Mesendoderm (in vitro differentiated cells): ENCODE measurements around the gene TRMT1L.
A peak's percentile ranks its signal among the peaks of the same experiment; 100 is the strongest.

Source experiments
- DNase-seq: peaks from one replicate; pipeline ENCODE4 v3.0.0; 2013
- H2AK5ac ChIP-seq: 2 replicates; pipeline ENCODE4 v1.6.1; 2013; ENCODE audit warnings: low read length, inconsistent platforms
- H2BK120ac ChIP-seq: 2 replicates; pipeline ENCODE4 v1.6.1; 2013; ENCODE audit warnings: low read depth, mild to moderate bottlenecking, low read length, moderate library complexity, mixed read lengths
- H2BK15ac ChIP-seq: replicated peaks from 2 replicates; pipeline ENCODE4 v1.6.1; 2013; ENCODE audit warnings: low read depth, mild to moderate bottlenecking, moderate library complexity
- H2BK5ac ChIP-seq: 2 replicates; pipeline ENCODE4 v1.6.1; 2013; ENCODE audit warnings: low read length, inconsistent platforms
- H3K18ac ChIP-seq: 2 replicates; pipeline ENCODE4 v1.6.1; 2013; ENCODE audit warnings: mild to moderate bottlenecking, low read length, mixed read lengths
- H3K23ac ChIP-seq: one replicate; pipeline ENCODE4 v1.6.1; 2013; ENCODE audit warnings: low read length
- H3K27ac ChIP-seq: 2 replicates; pipeline ENCODE4 v1.5.1; 2013; ENCODE audit warnings: low read depth, mild to moderate bottlenecking, inconsistent platforms, low read length, moderate library complexity
- H3K27me3 ChIP-seq: 2 replicates; pipeline ENCODE4 v1.6.1; 2013; ENCODE audit warnings: low read length, control low read depth, mild to moderate bottlenecking, inconsistent platforms; ENCODE audit not compliant: insufficient read depth, poor library complexity
- H3K36me3 ChIP-seq: 2 replicates; pipeline ENCODE4 v1.6.1; 2013; ENCODE audit warnings: low read length, inconsistent platforms; ENCODE audit not compliant: control insufficient read depth, insufficient read depth
- H3K4ac ChIP-seq: one replicate; pipeline ENCODE4 v1.6.1; 2013; ENCODE audit warnings: low read depth, mild to moderate bottlenecking, low read length, moderate library complexity
- H3K4me1 ChIP-seq: 2 replicates; pipeline ENCODE4 v1.6.1; 2013; ENCODE audit warnings: low read depth, low read length, inconsistent platforms; ENCODE audit not compliant: control insufficient read depth
- H3K4me2 ChIP-seq: 2 replicates; pipeline ENCODE4 v1.6.1; 2013; ENCODE audit warnings: low read length
- H3K4me3 ChIP-seq: 2 replicates; pipeline ENCODE4 v1.5.1; 2013; ENCODE audit warnings: mild to moderate bottlenecking, low read length
- H3K56ac ChIP-seq: one replicate; pipeline ENCODE4 v1.6.1; 2013; ENCODE audit warnings: low read length
- H3K79me1 ChIP-seq: 2 replicates; pipeline ENCODE4 v1.6.1; 2013; ENCODE audit warnings: low read length, inconsistent platforms
- H3K79me2 ChIP-seq: 2 replicates; pipeline ENCODE4 v1.6.1; 2013; ENCODE audit warnings: mild to moderate bottlenecking, low read length; ENCODE audit not compliant: control insufficient read depth, insufficient read depth
- H3K9ac ChIP-seq: 2 replicates; pipeline ENCODE4 v1.6.1; 2013; ENCODE audit warnings: low read length, inconsistent platforms
- H4K5ac ChIP-seq: one replicate; pipeline ENCODE4 v1.6.1; 2013; ENCODE audit warnings: low read length
- H4K8ac ChIP-seq: one replicate; pipeline ENCODE4 v1.6.1; 2013; ENCODE audit warnings: low read depth, mild to moderate bottlenecking, control low read depth, low read length, moderate library complexity
- WGBS: extraction: QIAGEN DNeasy Blood & Tissue Kit; methylation state at CpG from one replicate; pipeline ENCODE4 v1.1.7; 2013; ENCODE audit warnings: low lambda C conversion rate, missing lambda C conversion rate; ENCODE audit not compliant: insufficient coverage; ENCODE audit errors: extremely low coverage; 5-methylcytosine and 5-hydroxymethylcytosine counted together

Gene TRMT1L

DNA sequence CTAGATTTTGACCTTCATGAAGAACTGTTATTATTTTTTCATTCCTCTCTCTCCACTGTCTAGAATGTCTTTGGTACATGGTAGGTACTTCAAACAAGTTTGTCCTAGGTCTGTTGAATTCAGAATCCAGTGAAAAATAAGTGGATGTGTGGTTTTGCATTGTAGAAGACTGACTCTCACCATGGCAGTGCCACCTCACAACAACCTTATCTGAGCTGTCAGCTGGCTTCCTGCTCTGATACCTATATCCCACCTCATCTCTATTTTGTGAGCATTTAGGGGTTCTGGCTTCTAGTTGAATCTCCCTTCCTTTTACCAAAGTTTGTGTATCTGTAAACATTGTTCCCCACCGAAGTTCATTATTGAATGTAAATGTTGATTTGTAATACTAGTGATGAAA lies 9.4 kb upstream of the TRMT1L start:
- H3K4me1 ChIP-seq = no peaks in the 10 kb centered on the region
- H3K4me2 ChIP-seq = no peak overlapping the region
- H4K5ac ChIP-seq = no peak overlapping the region
- H3K4me3 ChIP-seq = no peak overlapping the region
- no peak for DNase-seq
- H3K27ac ChIP-seq = no peak overlapping the region
- H3K56ac ChIP-seq = no peak overlapping the region
- no peaks in the 10 kb centered on the region for H3K79me1 ChIP-seq
- H2BK15ac ChIP-seq = no peak overlapping the region
- no peak overlapping the region for H3K4ac ChIP-seq
- H3K27me3 ChIP-seq = no peaks in the 10 kb centered on the region
- no peak overlapping the region for H3K9ac ChIP-seq
- no peak overlapping the region for H2AK5ac ChIP-seq
- no peak overlapping the region for H4K8ac ChIP-seq
- H3K36me3 ChIP-seq = no peaks in the 10 kb centered on the region
- no peak overlapping the region for H3K18ac ChIP-seq
- no peak overlapping the region for H2BK120ac ChIP-seq
- no peak overlapping the region for H3K23ac ChIP-seq
- WGBS = no CpG with 5 or more reads among the region's 1 CpG
- no peak overlapping the region for H2BK5ac ChIP-seq
- no peaks in the 10 kb centered on the region for H3K79me2 ChIP-seq

GRCh38 chr1:185162491-185162890 lies 5.7 kb upstream of the TRMT1L start:
- no peak overlapping the region for H4K8ac ChIP-seq
- H3K4me1 ChIP-seq = no peaks in the 10 kb centered on the region
- H3K27me3 ChIP-seq = no peaks in the 10 kb centered on the region
- H3K79me2 ChIP-seq = no peaks in the 10 kb centered on the region
- no peaks in the 10 kb centered on the region for H3K36me3 ChIP-seq
- H3K4me3 ChIP-seq = no peak overlapping the region
- H3K56ac ChIP-seq = no peak overlapping the region
- no peak overlapping the region for H3K4ac ChIP-seq
- no peak overlapping the region for H2BK120ac ChIP-seq
- no CpG with 5 or more reads among the region's 4 CpGs for WGBS
- no peak overlapping the region for H2BK5ac ChIP-seq
- no peak overlapping the region for H3K9ac ChIP-seq
- no peak overlapping the region for H3K18ac ChIP-seq
- DNase-seq = no peak
- H2BK15ac ChIP-seq = no peak overlapping the region
- no peak overlapping the region for H4K5ac ChIP-seq
- H3K4me2 ChIP-seq = no peak overlapping the region
- H3K79me1 ChIP-seq = no peaks in the 10 kb centered on the region
- H3K27ac ChIP-seq = no peak overlapping the region
- no peak overlapping the region for H2AK5ac ChIP-seq
- H3K23ac ChIP-seq = no peak overlapping the region

GRCh38 chr1:185159966-185160365 lies 3.2 kb upstream of the TRMT1L start:
- Histone ChIP-seq H3K27me3 (no peaks in the 10 kb centered on the region), H2BK15ac (no peak overlapping the region), H4K8ac (no peak overlapping the region), H3K4me3 (no peak overlapping the region), H3K79me2 (no peaks in the 10 kb centered on the region), H3K4me1 (no peaks in the 10 kb centered on the region), H2AK5ac (no peak overlapping the region), H3K27ac (no peak overlapping the region), H3K4ac (no peak overlapping the region), H4K5ac (no peak overlapping the region), H3K18ac (no peak overlapping the region), H3K56ac (no peak overlapping the region), H3K23ac (no peak overlapping the region), H3K36me3 (no peaks in the 10 kb centered on the region), H2BK120ac (no peak overlapping the region), H3K9ac (no peak overlapping the region), H2BK5ac (no peak overlapping the region), H3K4me2 (no peak overlapping the region), H3K79me1 (no peaks in the 10 kb centered on the region)
- no peak for DNase-seq
- no CpG with 5 or more reads among the region's 3 CpGs for WGBS

- H4K5ac ChIP-seq = no peak overlapping the region
- no peaks in the 10 kb centered on the region for H3K27me3 ChIP-seq
- no peak overlapping the region for H3K27ac ChIP-seq
- no peak overlapping the region for H3K23ac ChIP-seq
- no peak overlapping the region for H3K9ac ChIP-seq
- H3K4me3 ChIP-seq = no peak overlapping the region
- H3K4me1 ChIP-seq = no peaks in the 10 kb centered on the region
- H2BK15ac ChIP-seq = no peak overlapping the region
- H3K56ac ChIP-seq = no peak overlapping the region
- WGBS = no CpG with 5 or more reads among the region's 2 CpGs
- no peak overlapping the region for H2BK120ac ChIP-seq
- H2BK5ac ChIP-seq = no peak overlapping the region
- H3K4ac ChIP-seq = no peak overlapping the region
- DNase-seq = no peak
- H3K79me1 ChIP-seq = no peaks in the 10 kb centered on the region
- no peak overlapping the region for H2AK5ac ChIP-seq
- no peak overlapping the region for H3K4me2 ChIP-seq
- H3K36me3 ChIP-seq = no peaks in the 10 kb centered on the region
- H3K79me2 ChIP-seq = no peaks in the 10 kb centered on the region
- no peak overlapping the region for H3K18ac ChIP-seq
- no peak overlapping the region for H4K8ac ChIP-seq
These were observed 2.0 kb upstream of the TRMT1L start for GRCh38 chr1:185158800-185159199.

DNA sequence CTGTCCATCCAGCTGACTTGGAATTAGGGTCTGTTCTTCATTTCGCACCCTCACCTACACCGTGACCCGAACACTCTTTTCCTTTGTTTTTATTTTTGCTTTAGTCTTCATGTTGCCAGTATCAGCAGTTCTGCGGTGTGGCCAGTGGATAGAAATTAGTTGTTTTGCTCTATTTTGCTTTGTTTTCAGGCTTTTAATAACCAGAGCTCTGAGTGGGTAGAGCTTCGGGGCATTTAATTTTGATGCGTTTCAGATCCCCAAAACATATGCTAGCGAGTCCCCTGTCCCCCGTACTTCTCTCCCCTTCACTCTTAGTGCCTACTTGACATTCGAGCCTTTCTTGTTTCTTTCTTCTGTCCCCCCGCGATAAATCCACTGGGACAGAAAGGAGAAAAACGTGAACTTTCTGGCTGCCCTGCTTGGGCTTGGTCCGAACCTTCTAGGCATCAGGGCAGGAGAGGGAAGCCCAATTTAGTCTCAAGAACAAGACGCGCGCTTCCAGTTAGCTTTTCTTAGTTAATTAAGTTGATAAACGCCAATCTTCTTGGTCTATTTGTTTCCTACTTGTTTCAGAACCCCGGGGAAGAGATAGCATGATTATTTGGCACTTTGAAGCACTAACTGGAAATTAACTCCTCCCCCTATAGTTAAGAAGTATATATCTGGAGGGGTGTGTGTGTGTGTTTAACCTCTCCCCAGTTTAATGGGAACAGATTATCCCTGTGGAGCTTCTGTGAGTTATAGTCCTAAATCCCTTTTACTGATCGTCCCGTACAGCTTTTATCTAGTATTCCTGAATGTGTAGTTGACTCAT lies 1.1 kb upstream of the TRMT1L start:
- peak; percentile 43 for DNase-seq
- no CpG with 5 or more reads among the region's 20 CpGs for WGBS
- H3K27ac ChIP-seq = no peak overlapping the region

More for the DNA sequence above, 1.1 kb upstream of the TRMT1L start:
- no peak overlapping the region for H2BK15ac ChIP-seq
- H4K5ac ChIP-seq = no peak overlapping the region
- H4K8ac ChIP-seq = no peak overlapping the region
- H3K18ac ChIP-seq = no peak overlapping the region
- peak overlapping the region; percentile 92 for H3K4me3 ChIP-seq
- no peak overlapping the region for H2BK5ac ChIP-seq
- peak overlapping the region; percentile 89 for H3K56ac ChIP-seq
- H3K36me3 ChIP-seq = no peaks in the 10 kb centered on the region
- H2AK5ac ChIP-seq = no peak overlapping the region
- no peaks in the 10 kb centered on the region for H3K79me1 ChIP-seq
- H3K4ac ChIP-seq = peak overlapping the region; percentile 40
- H3K4me1 ChIP-seq = no peaks in the 10 kb centered on the region
- no peak overlapping the region for H3K23ac ChIP-seq
- H2BK120ac ChIP-seq = no peak overlapping the region
- no peaks in the 10 kb centered on the region for H3K27me3 ChIP-seq
- no peaks in the 10 kb centered on the region for H3K79me2 ChIP-seq
- peak overlapping the region; percentile 89 for H3K4me2 ChIP-seq
- peak overlapping the region; percentile 87 for H3K9ac ChIP-seq
